Activated CD8-positive, alpha-beta memory T cell treated with anti-CD3 and anti-CD28 coated beads, Interleukin-2, amount 50 U/mL, for 24 hours (primary cell): Measurements from ENCODE around the gene CRMP1.

Source experiments
- DNase-seq: peaks from one replicate; pipeline ENCODE4 v3.0.0-alpha.2; 2020; ENCODE audit errors: extremely low read depth

Gene CRMP1

GRCh38 chr4:5888222-5889001, 4.5 kb downstream of the CRMP1 start:
- DNase-seq = no peak

DNA sequence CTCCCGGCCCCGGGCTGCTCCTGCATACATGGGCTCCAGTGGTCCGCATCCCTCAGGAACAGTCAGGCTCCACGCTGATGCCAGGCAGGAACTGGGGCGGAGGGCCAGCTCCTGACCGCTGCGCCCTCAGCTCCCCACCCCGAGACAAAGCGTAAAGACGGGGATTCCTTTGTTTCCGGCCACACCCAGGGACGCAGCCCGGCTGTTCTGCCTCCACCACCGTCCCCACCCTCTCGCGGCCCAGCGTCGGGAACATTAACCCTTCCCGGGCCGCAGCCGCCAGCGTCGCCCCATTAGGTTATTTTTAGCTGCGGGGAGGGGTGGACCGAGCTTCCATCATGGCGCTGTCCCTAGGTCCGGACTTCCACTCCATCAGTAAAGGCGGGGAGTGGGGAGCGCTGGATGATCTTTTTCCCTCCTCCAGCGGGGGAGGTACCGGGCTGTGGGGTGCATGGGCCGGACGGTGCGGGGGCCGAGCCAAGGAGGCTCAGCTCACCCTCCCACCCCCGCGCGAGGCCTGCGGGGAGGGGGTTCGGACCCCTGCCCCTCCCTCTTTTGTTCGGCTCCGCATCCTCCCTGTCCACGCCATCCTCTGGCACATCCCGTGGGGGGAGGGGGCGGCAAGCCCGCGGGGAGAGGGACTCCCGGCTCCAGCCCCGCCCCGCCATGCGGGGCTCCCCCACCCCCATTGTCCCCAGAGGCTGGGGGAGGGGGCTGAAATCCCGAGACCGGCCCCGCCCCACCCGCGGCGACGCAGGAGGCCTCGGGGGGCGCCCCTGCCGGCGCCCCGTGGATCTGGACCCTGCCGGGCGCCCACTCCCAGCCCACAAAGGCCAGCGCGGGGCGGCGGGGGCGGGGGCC, 5.3 kb downstream of the CRMP1 start:
- no peak for DNase-seq

DNA sequence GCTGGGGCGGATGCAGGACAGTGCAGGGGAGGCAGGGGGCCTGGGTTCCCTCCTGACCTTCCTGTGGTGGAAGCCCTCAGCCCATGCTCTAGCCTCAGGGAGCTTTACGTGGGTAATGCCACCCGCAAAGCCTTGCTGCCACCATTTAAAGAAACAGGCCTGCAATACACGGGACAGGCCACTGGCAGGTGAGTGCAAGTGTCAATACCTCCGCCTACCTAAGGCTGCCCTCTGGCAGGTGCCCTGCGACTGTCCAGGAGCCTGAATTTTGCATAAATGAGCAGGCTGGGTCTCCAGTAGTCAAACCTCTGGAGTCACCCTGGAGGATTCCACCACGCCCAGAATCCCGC, 5.9 kb downstream of the CRMP1 start:
- DNase-seq = no peak

- no peak for DNase-seq
Observed at GRCh38 chr4:5885733-5886132, 7.2 kb downstream of the CRMP1 start.

DNA sequence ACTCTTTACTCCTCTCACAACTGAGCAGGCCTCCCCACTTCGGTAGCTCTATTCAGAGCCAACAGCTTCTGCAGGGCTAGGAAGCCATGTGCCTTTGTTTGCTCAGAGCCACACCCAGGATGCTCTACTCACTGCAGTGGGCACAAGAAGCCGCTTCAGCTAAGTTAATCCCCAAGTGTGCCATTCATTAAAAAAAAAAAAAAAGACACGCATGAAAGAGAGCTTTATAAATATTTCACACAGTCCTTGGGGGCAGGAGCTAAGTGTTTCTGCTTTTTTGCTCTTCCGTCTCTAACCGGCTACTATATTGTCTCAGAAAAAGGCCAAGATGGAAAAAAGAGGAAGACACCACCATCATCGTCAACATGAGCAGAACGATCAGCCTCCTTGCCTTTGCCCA, 8.1 kb downstream of the CRMP1 start:
- no peak for DNase-seq

GRCh38 chr4:5883916-5884315, 9.0 kb downstream of the CRMP1 start:
- DNase-seq = no peak

DNA sequence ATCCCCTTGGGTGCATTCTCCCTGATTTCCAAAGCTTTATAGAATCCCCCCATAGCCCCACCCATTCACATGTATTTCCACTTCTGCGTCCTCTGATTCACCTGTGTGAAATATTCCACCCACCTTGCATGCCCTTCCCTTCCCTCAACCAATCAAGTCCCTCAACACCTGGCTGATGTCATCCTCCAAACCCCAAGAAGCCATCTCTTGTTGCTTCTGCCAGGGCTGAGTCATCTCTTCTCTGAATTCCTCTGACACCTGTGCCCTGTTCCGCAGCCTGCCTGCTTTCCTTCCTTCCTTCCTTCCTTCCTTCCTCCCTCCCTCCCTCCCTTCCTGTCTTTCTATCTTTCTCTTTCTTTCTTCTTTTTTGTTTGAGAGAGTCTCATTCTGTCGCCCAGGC, 9.9 kb downstream of the CRMP1 start:
- DNase-seq = no peak

DNA sequence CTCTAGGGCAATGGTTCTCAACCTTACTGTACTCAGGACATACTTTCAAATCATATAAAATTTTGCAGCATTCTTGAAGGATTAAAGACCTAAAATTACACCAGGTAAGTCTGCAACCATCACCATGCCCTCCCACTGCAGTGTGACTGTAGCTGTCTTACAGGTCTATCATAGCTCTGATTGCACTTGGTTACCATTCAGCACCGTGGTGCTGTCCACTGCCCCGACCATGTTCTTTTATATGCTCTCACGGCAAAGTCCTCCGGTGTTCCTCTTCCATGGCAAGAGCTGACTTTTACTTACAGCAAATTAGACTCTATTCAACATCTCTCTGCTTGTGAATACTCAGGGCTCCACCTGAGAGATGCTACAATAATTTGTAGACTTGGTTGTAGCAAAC, 11.5 kb downstream of the CRMP1 start:
- DNase-seq = no peak

DNA sequence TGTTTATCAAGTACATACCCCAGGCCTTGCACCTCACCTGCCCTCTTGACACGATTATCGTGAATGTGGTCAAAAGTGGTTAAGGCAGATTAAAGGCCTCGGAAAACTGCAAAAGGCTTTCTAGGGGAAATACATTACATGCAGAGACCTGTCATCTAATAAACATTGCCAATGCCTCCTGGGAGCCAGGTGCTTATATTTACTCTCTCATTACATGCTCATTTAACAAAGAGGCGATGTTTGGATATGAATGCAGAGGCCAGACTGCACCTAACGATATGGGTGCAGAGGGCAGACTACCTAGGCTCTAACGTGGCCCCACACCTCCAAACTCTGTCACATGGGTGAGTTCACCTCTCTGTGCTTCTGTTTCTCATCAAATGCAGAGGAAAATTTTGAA, 14.5 kb downstream of the CRMP1 start:
- DNase-seq = no peak

GRCh38 chr4:5877392-5877791, 15.5 kb downstream of the CRMP1 start:
- no peak for DNase-seq

- no peak for DNase-seq
Observed at GRCh38 chr4:5874811-5875449, 18.0 kb downstream of the CRMP1 start.

DNA sequence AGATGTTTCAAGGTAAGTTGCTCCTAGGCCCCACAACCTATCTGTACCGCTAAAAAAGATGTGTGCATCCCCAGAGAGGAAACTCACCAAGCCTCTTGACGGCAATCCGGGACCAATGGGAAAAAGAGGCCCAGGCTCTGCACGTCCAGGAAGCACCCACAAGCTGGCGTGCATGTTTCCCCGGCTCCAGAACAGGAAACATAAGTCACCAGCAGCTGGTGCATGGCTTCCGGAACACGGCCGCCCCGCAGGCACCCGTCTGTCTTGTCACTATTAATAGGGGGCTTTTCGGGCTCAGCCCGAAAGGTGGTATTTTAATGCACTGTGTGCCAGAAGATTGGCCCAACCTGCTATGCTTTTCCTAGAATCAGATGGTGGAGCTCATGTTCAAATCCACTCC, 22.2 kb downstream of the CRMP1 start:
- no peak for DNase-seq

DNA sequence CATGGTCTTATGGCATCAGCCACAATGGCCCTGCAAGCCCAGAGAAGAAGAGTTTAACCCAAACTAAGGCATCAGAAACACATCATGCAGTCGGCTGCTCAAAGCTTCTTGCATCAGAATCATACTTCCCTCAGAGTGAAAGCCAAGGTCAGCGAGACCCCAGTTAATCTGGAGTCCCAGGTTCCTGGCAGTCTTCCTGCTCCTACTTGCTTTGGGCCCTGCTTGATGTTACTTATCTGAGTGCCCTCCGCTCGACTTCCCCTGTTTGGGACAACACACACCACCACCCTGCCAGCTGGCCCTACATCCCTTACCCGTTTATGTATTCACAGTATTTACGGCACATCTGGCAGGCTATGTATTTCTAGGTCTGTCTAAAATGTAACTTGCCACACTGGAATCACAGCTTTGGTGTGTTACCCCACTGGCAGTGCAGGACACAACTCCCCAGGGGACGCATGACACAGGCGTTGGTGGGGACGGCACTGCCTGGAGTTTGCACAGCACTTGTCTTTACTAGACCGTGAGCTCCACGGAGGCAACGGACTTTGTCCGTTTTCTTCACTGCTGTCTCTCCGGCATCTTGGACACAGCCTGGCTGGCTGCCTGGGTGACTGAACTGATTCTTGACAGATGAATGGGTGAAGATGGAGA, 22.8 kb downstream of the CRMP1 start:
- DNase-seq = no peak

- DNase-seq = no peak
Observed at GRCh38 chr4:5867866-5868265, 25.0 kb downstream of the CRMP1 start.

DNA sequence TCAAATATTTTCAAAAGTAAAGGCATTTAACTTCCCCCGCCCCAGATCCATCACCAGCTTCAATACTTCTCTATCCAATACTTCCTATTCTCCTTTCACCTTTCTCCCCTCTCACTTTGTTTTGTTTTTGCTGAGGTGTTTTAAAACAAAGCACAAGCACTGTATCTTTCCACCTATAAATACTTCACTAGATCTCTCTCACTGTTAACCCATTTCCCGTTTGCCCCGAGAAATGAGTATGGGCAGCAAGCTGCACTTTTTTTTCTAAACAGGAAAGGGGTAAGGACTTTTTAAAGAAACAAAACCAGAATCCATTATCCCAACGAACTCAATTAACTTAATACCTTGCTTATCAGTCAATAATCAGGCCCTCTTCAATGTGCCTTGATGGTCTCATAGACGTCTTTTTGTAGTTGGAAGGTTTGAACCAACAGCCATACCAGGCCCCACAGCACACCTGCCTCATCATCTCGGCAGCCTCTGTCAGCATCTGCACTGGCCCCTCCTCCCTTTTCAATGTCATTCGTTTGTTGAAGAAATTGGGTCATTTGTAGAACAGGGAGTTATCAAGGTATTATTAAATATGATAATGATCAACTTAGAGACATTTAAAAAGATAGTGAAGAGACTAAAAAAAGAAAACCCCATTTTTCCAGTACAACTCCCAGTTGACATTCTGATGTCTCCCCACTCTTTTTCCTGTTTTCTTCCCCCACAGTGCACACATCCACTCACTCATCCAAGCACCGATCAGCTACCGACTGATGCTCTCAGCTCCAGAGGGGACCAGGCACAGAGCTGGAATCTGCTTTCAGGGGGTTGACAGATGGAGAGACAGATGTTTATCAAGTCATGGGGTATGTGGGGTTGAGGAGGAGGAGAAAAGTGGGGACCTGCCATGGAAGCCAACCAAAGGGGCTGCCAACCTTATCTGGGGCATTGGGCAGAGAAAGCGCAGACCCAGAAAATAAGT, 25.8 kb downstream of the CRMP1 start:
- no peak for DNase-seq

DNA sequence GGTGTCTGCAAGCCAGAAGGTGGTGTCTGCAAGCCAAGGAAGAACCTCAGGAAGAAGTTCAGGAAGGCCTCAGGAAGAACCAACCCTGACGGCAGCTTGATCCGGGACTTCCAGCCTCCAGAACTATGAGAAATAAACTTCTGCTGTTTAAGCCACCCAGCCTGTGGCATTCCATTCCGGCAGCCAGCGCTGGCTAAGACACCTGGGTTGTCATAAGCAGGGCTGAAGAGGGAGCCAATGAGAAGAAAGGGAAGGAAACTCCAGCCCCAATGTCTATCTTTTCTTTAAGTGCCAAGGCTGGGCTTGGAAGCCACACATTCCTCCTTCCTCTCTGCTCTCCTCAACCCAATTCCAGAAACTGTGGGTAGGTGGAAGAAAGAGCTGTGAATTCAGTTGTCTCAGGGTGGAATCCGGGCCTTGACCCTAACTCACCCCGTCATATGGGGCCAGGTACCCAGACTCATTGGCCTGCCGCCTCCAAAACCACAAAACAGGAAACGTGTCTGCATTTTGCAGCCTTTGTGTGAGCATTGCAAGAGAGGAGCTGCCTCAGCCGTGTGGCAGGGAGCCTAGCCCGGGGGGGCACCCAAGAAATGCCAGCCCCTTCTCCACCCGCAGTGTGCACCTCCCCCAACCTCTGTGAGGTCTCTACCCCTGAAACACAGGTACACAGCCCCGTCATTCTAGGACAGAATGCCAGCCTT, 26.8 kb downstream of the CRMP1 start:
- no peak for DNase-seq

DNA sequence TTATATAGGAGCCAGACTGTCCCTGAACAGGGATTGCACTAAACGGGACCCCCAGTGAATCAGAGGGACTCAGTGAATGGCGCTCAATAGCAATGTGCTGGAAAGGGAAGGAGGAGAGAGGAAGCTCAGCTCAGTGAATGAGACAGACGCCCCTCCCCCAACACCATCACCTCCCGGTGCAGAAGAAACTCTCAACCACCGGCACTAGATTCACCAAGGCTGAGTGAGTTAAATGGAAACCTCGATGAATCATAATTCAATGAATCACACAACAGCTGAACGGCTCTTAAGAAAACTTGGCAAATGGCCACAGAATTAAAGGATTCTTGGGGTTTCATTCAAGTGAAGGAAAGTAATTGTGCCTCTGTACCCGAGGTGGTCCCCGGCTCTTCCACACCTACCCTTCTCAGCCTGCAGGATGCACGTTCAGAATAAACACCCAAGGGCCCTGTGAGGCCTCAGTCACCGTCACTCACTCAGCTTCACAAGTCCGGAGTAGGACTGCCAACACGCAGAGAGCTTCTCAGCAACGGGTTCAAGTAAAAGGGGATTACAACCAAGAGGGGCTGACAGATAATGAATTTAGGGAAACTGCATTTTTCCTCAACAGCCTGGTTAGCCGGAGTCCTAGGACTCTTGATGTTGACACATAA, 29.3 kb downstream of the CRMP1 start:
- peak; percentile 15 for DNase-seq

- no peak for DNase-seq
Observed at GRCh38 chr4:5858020-5858769, 34.7 kb downstream of the CRMP1 start.

- no peak for DNase-seq
Observed at GRCh38 chr4:5857199-5857598, 35.7 kb downstream of the CRMP1 start.
